NK-92 (cell line): ENCODE data around the gene GNG4.
A peak's percentile ranks its signal among the peaks of the same experiment; 100 is the strongest.
"Not testable (repeated sequence)": the region's sequence is repeated elsewhere in the genome, so short reads cannot be mapped to it uniquely, and the experiment has no call there.

Source experiments
- DNase-seq: peaks from one replicate; lab custom pipeline; 2025; ENCODE audit not compliant: unreplicated experiment; lab: John Stamatoyannopoulos, UW

The GNG4 gene

GRCh38 chr1:235545292-235545930, 104.2 kb downstream of the GNG4 start:
- no peak for DNase-seq

- not testable (repeated sequence) for DNase-seq
Measured at GRCh38 chr1:235542845-235543244, 106.7 kb downstream of the GNG4 start.

- DNase-seq = no peak
Measured at GRCh38 chr1:235533476-235534168, 116.0 kb downstream of the GNG4 start.

- DNase-seq = no peak
Measured at GRCh38 chr1:235532360-235532759, 117.2 kb downstream of the GNG4 start.

GRCh38 chr1:235527196-235527814, 122.3 kb downstream of the GNG4 start:
- no peak for DNase-seq

GRCh38 chr1:235525314-235525713, 124.3 kb downstream of the GNG4 start:
- DNase-seq = no peak

GRCh38 chr1:235516862-235517446, 132.6 kb downstream of the GNG4 start:
- DNase-seq = no peak

- no peak for DNase-seq
Measured at GRCh38 chr1:235515844-235516512, 133.6 kb downstream of the GNG4 start.

GRCh38 chr1:235513495-235514366, 135.9 kb downstream of the GNG4 start:
- no peak for DNase-seq

- DNase-seq = no peak
Measured at GRCh38 chr1:235511470-235512240, 137.9 kb downstream of the GNG4 start.

GRCh38 chr1:235510823-235511222, 138.8 kb downstream of the GNG4 start:
- DNase-seq = no peak

- DNase-seq = no peak
Measured at GRCh38 chr1:235507623-235508022, 142.0 kb downstream of the GNG4 start.

- DNase-seq = peak; percentile 81
Measured at GRCh38 chr1:235504494-235505222, 144.9 kb downstream of the GNG4 start.

GRCh38 chr1:235504122-235504493, 145.5 kb downstream of the GNG4 start, which contains the start of gene B3GALNT2:
Gene B3GALNT2, minus strand, starts transcription at chr1:235504452. Its CDS starts 200 bp downstream, at chr1:235504252.
- DNase-seq = no peak

GRCh38 chr1:235503403-235504121, 146.0 kb downstream of the GNG4 start:
- DNase-seq = no peak

GRCh38 chr1:235502601-235503402, 146.8 kb downstream of the GNG4 start:
- DNase-seq = no peak

GRCh38 chr1:235500971-235501540, 148.5 kb downstream of the GNG4 start:
- DNase-seq = no peak
